A549 (cell line): ENCODE data around the gene GRK5.

ENCODE experiments used
- CEBPB ChIP-seq, 2 experiments: fragments of >200 bp in 1 of 2; sonication (Bioruptor Twin) in 1 of 2; formaldehyde crosslinking in 1 of 2; IDR thresholded peaks; 2 replicates each; pipeline ENCODE4 v1.6.1; 2012 to 2016
- CHD4 ChIP-seq: fragments of 200-600 bp; sonication (generic); IDR thresholded peaks from 2 replicates; pipeline ENCODE4 v1.6.1; 2016; ENCODE audit warnings: antibody characterized with exemption, mild to moderate bottlenecking, borderline replicate concordance
- EP300 ChIP-seq, 2 experiments: fragments of >200 bp; sonication (Bioruptor Twin); formaldehyde crosslinking; IDR thresholded peaks; 2 replicates in 1 of 2; 3 replicates in 1 of 2; pipeline ENCODE4 v1.6.1; 2016 to 2017
- GATA3 ChIP-seq: IDR thresholded peaks from 2 replicates; pipeline ENCODE4 v1.6.1; 2012; ENCODE audit warnings: borderline replicate concordance
- HOXA7 ChIP-seq: fragments of 250-450 bp; sonication (Bioruptor Pico); IDR thresholded peaks from 2 replicates; pipeline ENCODE4 v1.5.0; 2020; ENCODE audit warnings: mild to moderate bottlenecking, moderate library complexity
- MAFK ChIP-seq: fragments of 450-650 bp; IDR thresholded peaks from 2 replicates; pipeline ENCODE4 v1.6.1; 2014; ENCODE audit not compliant: partially characterized antibody
- NPAS2 ChIP-seq: fragments of 250-450 bp; sonication (Bioruptor Pico); IDR thresholded peaks from 2 replicates; pipeline ENCODE4 v1.8.0; 2022; ENCODE audit warnings: mild to moderate bottlenecking, moderate library complexity, borderline replicate concordance
- POLR2A ChIP-seq: IDR thresholded peaks from 2 replicates; pipeline ENCODE4 v1.6.1; 2012; ENCODE audit warnings: mild to moderate bottlenecking, low read length
- RAD21 ChIP-seq, 2 experiments: fragments of >200 bp in 1 of 2; sonication (Bioruptor Twin) in 1 of 2; formaldehyde crosslinking in 1 of 2; IDR thresholded peaks in 1 of 2; conservative IDR thresholded peaks in 1 of 2; 2 replicates in 1 of 2; 3 replicates in 1 of 2; pipeline ENCODE4 v1.6.1; 2012 to 2018; ENCODE audit warnings: inconsistent platforms in 1 of 2
- TP53 ChIP-seq: fragments of 250-450 bp; sonication (Bioruptor Pico); IDR thresholded peaks from 2 replicates; pipeline ENCODE4 v1.5.0; 2021; ENCODE audit warnings: mild to moderate bottlenecking, moderate library complexity
- ZFP36 ChIP-seq: fragments of 450-650 bp; IDR thresholded peaks from 2 replicates; pipeline ENCODE4 v1.6.1; 2014; ENCODE audit warnings: borderline replicate concordance; ENCODE audit not compliant: partially characterized antibody
- TF ChIP-seq, protein P1 (sequence below): fragments of >200 bp; sonication (Bioruptor Twin); formaldehyde crosslinking; IDR thresholded peaks from 3 replicates; pipeline ENCODE4 v1.5.1; 2016
- TF ChIP-seq, protein P2 (sequence below): IDR thresholded peaks from 2 replicates; pipeline ENCODE4 v1.6.1; 2012

DNA sequence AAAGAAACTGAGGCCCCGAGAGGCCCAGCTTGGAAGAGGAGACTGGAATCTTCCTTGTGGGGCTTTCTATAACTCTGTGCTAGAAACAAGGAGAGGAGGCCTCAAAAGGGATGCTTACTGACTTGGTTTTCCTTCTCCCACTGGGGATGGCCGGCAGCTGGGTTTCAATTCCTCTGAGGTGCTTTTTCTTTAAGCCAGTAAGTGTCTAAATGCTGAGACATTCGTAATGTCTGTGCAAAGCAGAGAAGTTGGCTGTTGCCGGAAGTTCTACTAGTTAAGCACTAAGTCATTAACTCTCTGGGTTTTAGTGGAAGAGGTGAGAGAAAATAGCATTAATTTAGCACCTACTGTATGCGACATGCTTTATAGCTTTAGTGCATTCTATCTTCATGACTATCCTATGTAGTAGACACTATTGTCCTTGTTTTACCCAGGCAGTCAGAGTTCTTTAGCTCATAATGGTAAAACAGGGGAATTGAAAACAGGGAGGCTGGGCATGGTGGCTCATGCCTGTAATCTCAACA, 199.9 kb downstream of the GRK5 start:
- TF ChIP-seq RAD21 (conservative IDR thresholded peaks at IDR 0.05 in 1 of 2, IDR thresholded peaks at IDR 0.05 in 1 of 2), result no peak
- no peak for TF ChIP-seq CHD4
- no peak for TF ChIP-seq CEBPB (IDR thresholded peaks at IDR 0.05)
- TF ChIP-seq, protein P1, sequence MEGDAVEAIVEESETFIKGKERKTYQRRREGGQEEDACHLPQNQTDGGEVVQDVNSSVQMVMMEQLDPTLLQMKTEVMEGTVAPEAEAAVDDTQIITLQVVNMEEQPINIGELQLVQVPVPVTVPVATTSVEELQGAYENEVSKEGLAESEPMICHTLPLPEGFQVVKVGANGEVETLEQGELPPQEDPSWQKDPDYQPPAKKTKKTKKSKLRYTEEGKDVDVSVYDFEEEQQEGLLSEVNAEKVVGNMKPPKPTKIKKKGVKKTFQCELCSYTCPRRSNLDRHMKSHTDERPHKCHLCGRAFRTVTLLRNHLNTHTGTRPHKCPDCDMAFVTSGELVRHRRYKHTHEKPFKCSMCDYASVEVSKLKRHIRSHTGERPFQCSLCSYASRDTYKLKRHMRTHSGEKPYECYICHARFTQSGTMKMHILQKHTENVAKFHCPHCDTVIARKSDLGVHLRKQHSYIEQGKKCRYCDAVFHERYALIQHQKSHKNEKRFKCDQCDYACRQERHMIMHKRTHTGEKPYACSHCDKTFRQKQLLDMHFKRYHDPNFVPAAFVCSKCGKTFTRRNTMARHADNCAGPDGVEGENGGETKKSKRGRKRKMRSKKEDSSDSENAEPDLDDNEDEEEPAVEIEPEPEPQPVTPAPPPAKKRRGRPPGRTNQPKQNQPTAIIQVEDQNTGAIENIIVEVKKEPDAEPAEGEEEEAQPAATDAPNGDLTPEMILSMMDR, result no peak
- no peak for TF ChIP-seq TP53 (CRISPR knock-in tag)
- TF ChIP-seq EP300 (IDR thresholded peaks at IDR 0.05), result no peak
- TF ChIP-seq HOXA7 (CRISPR knock-in tag), result no peak
- no peak for TF ChIP-seq NPAS2 (CRISPR knock-in tag)
- no peak for TF ChIP-seq GATA3
- no peak for TF ChIP-seq POLR2A
- TF ChIP-seq, protein P2, sequence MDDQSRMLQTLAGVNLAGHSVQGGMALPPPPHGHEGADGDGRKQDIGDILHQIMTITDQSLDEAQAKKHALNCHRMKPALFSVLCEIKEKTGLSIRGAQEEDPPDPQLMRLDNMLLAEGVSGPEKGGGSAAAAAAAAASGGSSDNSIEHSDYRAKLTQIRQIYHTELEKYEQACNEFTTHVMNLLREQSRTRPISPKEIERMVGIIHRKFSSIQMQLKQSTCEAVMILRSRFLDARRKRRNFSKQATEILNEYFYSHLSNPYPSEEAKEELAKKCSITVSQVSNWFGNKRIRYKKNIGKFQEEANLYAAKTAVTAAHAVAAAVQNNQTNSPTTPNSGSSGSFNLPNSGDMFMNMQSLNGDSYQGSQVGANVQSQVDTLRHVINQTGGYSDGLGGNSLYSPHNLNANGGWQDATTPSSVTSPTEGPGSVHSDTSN, result no peak
- no peak for TF ChIP-seq ZFP36
- no peak for TF ChIP-seq MAFK
